Urinary bladder (tissue), 4 donors: ENCODE results near the gene CCSER1. TPM values are rescaled to one million over a fixed set of nuclear protein-coding genes. Genes with fewer than 3 reads are reported as not detected.
"Not testable (repeated sequence)": the region's sequence is repeated elsewhere in the genome, so short reads cannot be mapped to it uniquely, and the experiment has no call there.

Source experiments
- DNase-seq: peaks from one replicate; pipeline ENCODE4 v3.0.0-alpha.2; 2015; ENCODE audit errors: extremely low spot score
- H3K27ac ChIP-seq: one replicate; pipeline ENCODE4 v1.5.1; 2013; ENCODE audit warnings: low read depth, mild to moderate bottlenecking, moderate library complexity
- H3K36me3 ChIP-seq: one replicate; pipeline ENCODE4 v1.6.1; 2013; ENCODE audit warnings: mild to moderate bottlenecking, moderate library complexity; ENCODE audit not compliant: insufficient read depth
- H3K4me1 ChIP-seq: one replicate; pipeline ENCODE4 v1.6.1; 2013; ENCODE audit warnings: mild to moderate bottlenecking, moderate library complexity; ENCODE audit not compliant: insufficient read depth
- H3K4me3 ChIP-seq: one replicate; pipeline ENCODE4 v1.5.1; 2013; ENCODE audit warnings: low read depth, low read length
- WGBS: extraction: QIAGEN DNeasy Blood & Tissue Kit; methylation state at CpG from one replicate; pipeline ENCODE4 v1.1.7; 2013; 5-methylcytosine and 5-hydroxymethylcytosine counted together
- polyA plus RNA-seq: library from polyadenylated mRNA; stranded (reverse); fragments of 200-250 nt; gene quantifications from one replicate; pipeline ENCODE4 v1.2.3, GENCODE V29; 2013
- total RNA-seq: library from RNA; depleted of rRNA; stranded (reverse); fragments of >200 nt; gene quantifications from one replicate; pipeline ENCODE4 v1.2.3, GENCODE V29; 2014
- donor health status: healthy with polysubstance abuse.
- donor health status: healthy.

The CCSER1 gene
- total and polyA plus RNA-seq, 2 donors: 1.4 to 88.0 TPM

- not testable (repeated sequence) for H3K27ac ChIP-seq, H3K4me3 ChIP-seq, DNase-seq, H3K36me3 ChIP-seq, H3K4me1 ChIP-seq
- 90% methylated on average over 4 of the region's 4 CpGs for WGBS
Observed at GRCh38 chr4:91154041-91154440, 1026.8 kb downstream of the CCSER1 start.

GRCh38 chr4:91167864-91168653 lies 1040.9 kb downstream of the CCSER1 start:
- 90% methylated on average over 42 of the region's 42 CpGs for WGBS
- H3K27ac ChIP-seq, H3K36me3 ChIP-seq, H3K4me3 ChIP-seq, DNase-seq, H3K4me1 ChIP-seq: not testable (repeated sequence)

- Histone ChIP-seq H3K4me1 (no peaks in the 10 kb centered on the region), H3K27ac (no peak overlapping the region), H3K4me3 (no peak overlapping the region), H3K36me3 (no peaks in the 10 kb centered on the region)
- no peak for DNase-seq
Observed at GRCh38 chr4:91170768-91171167, 1043.6 kb downstream of the CCSER1 start.

- no peak overlapping the region for H3K27ac ChIP-seq
- WGBS: 38% methylated on average over 1 of the region's 1 CpG
- no peak overlapping the region for H3K4me3 ChIP-seq
- no peaks in the 10 kb centered on the region for H3K4me1 ChIP-seq
- H3K36me3 ChIP-seq: no peaks in the 10 kb centered on the region
- DNase-seq: no peak
Observed at GRCh38 chr4:91171217-91171616, 1044.0 kb downstream of the CCSER1 start.

GRCh38 chr4:91185061-91185460 lies 1057.9 kb downstream of the CCSER1 start:
- not testable (repeated sequence) for H3K4me1 ChIP-seq, H3K27ac ChIP-seq, H3K36me3 ChIP-seq, H3K4me3 ChIP-seq, DNase-seq
- 77% methylated on average over 1 of the region's 1 CpG for WGBS

- no peaks in the 10 kb centered on the region for H3K4me1 ChIP-seq
- DNase-seq: no peak
- H3K36me3 ChIP-seq: no peaks in the 10 kb centered on the region
- H3K27ac ChIP-seq: no peak overlapping the region
- H3K4me3 ChIP-seq: peak overlapping the region; percentile 18
- WGBS: 70% methylated on average over 4 of the region's 4 CpGs
Observed at GRCh38 chr4:91198951-91199350, 1071.8 kb downstream of the CCSER1 start.

- DNase-seq: no peak
- 92% methylated on average over 3 of the region's 3 CpGs for WGBS
- no peak overlapping the region for H3K4me3 ChIP-seq
Observed at GRCh38 chr4:91207535-91207934, 1080.3 kb downstream of the CCSER1 start.

GRCh38 chr4:91212211-91212610 lies 1085.0 kb downstream of the CCSER1 start:
- Histone ChIP-seq H3K27ac (no peak overlapping the region), H3K4me3 (no peak overlapping the region), H3K36me3 (no peaks in the 10 kb centered on the region), H3K4me1 (no peaks in the 10 kb centered on the region)
- WGBS: 60% methylated on average over 3 of the region's 3 CpGs
- no peak for DNase-seq

More at GRCh38 chr4:91207535-91207934, 1080.3 kb downstream of the CCSER1 start:
- Histone ChIP-seq H3K4me1 (no peaks in the 10 kb centered on the region), H3K27ac (no peak overlapping the region), H3K36me3 (no peaks in the 10 kb centered on the region)

GRCh38 chr4:91217831-91218403 lies 1090.7 kb downstream of the CCSER1 start:
- DNase-seq, H3K36me3 ChIP-seq, H3K27ac ChIP-seq, H3K4me3 ChIP-seq, H3K4me1 ChIP-seq: not testable (repeated sequence)
- 97% methylated on average over 26 of the region's 26 CpGs for WGBS

GRCh38 chr4:91220315-91220714 lies 1093.1 kb downstream of the CCSER1 start:
- 78% methylated on average over 2 of the region's 2 CpGs for WGBS

GRCh38 chr4:91222014-91222413 lies 1094.8 kb downstream of the CCSER1 start:
- no peak overlapping the region for H3K4me3 ChIP-seq
- no peak for DNase-seq
- H3K27ac ChIP-seq: no peak overlapping the region
- no peaks in the 10 kb centered on the region for H3K4me1 ChIP-seq
- H3K36me3 ChIP-seq: no peaks in the 10 kb centered on the region
- WGBS: 90% methylated on average over 4 of the region's 4 CpGs

More at GRCh38 chr4:91220315-91220714, 1093.1 kb downstream of the CCSER1 start:
- Histone ChIP-seq H3K27ac (no peak overlapping the region), H3K36me3 (no peaks in the 10 kb centered on the region), H3K4me3 (no peak overlapping the region), H3K4me1 (no peaks in the 10 kb centered on the region)
- DNase-seq: no peak

GRCh38 chr4:91226867-91227266 lies 1099.7 kb downstream of the CCSER1 start:
- H3K27ac ChIP-seq: no peak overlapping the region
- no peak overlapping the region for H3K4me3 ChIP-seq
- DNase-seq: no peak
- WGBS: 57% methylated on average over 1 of the region's 1 CpG
- H3K4me1 ChIP-seq: no peaks in the 10 kb centered on the region
- no peaks in the 10 kb centered on the region for H3K36me3 ChIP-seq

- Histone ChIP-seq H3K36me3 (no peaks in the 10 kb centered on the region), H3K4me1 (no peaks in the 10 kb centered on the region), H3K4me3 (no peak overlapping the region), H3K27ac (no peak overlapping the region)
- 71% methylated on average over 3 of the region's 3 CpGs for WGBS
- DNase-seq: no peak
Observed at GRCh38 chr4:91228659-91229058, 1101.5 kb downstream of the CCSER1 start.

- no peak overlapping the region for H3K4me3 ChIP-seq
- H3K27ac ChIP-seq: no peak overlapping the region
- no peak for DNase-seq
- 89% methylated on average over 2 of the region's 2 CpGs for WGBS
- no peaks in the 10 kb centered on the region for H3K4me1 ChIP-seq
- no peaks in the 10 kb centered on the region for H3K36me3 ChIP-seq
Observed at GRCh38 chr4:91233164-91233563, 1106.0 kb downstream of the CCSER1 start.
